Measurements from ENCODE around the gene FUOM. TPM values are rescaled to one million over a fixed set of nuclear protein-coding genes. Genes with fewer than 3 reads are reported as not detected.

The FUOM gene
- polyA plus RNA-seq, 1 of the 3 experiments (the other 2 are of a cell fraction) = 32.5 TPM

- Histone ChIP-seq H3K4me1 (ENCODE audit: control insufficient read depth in 1 of 2, insufficient read depth in 2 of 2, low read depth in 1 of 2, low read length in 1 of 2) (peaks cover 0 to 9% of the 10 kb centered on the region in 2 experiments; a peak in 1 of 4 replicates), H3K27ac (ENCODE audit: low read depth in 2 of 2, low read length in 1 of 2) (no peak overlapping the region), H3K36me3 (replicated peaks in 1 of 2; ENCODE audit: control insufficient read depth in 1 of 2, insufficient read depth in 2 of 2, low read length in 1 of 2) (peaks cover 0 to 17% of the 10 kb centered on the region in 2 experiments), H2AFZ (ENCODE audit: low read depth) (no peak overlapping the region), H3K9me3 (no peaks in the 10 kb centered on the region), H3K9ac (no peak overlapping the region), H3K4me3 (ENCODE audit: low read depth in 2 of 2, low read length in 1 of 2) (no peak overlapping the region), H3F3A (replicated peaks; ENCODE audit: insufficient read depth) (peaks cover 7% of the 10 kb centered on the region), H3K79me2 (ENCODE audit: insufficient read depth) (no peaks in the 10 kb centered on the region), H3K9me2 (no peaks in the 10 kb centered on the region), H3K4me2 (no peak overlapping the region), H3K27me3 (ENCODE audit: insufficient read depth) (no peaks in the 10 kb centered on the region), H4K20me1 (ENCODE audit: insufficient read depth) (no peaks in the 10 kb centered on the region)
- ChIA-PET POLR2A (interaction anchor here (1.2 kb wide), 1 partner anchor 8 kb away, joined by 3 read pairs; no protein-coding TSS in a partner anchor), CTCF (interaction anchor here (1.9 to 3.6 kb wide), 2 partner anchors 8 to 9 kb away, joined by 7 to 15 read pairs; no protein-coding TSS in a partner anchor)
- DNase-seq = no peak
- WGBS (ENCODE audit: low lambda C conversion rate) = 80% methylated on average over 9 of the region's 9 CpGs
- no peak for TF ChIP-seq FOXJ3 (CRISPR knock-in tag; IDR thresholded peaks at IDR 0.05)
- TF ChIP-seq TCF12 (IDR thresholded peaks at IDR 0.05) = no peak
- no peak for TF ChIP-seq CHD2 (IDR thresholded peaks at IDR 0.05; ENCODE audit: low read length, partially characterized antibody)
- TF ChIP-seq SIN3A (IDR thresholded peaks at IDR 0.05; ENCODE audit: borderline replicate concordance, low read depth, low read length) = no peak
- no peak for TF ChIP-seq TAF1 (IDR thresholded peaks at IDR 0.05; ENCODE audit: borderline replicate concordance, low read depth, low read length)
- TF ChIP-seq FOXM1 (IDR thresholded peaks at IDR 0.05; ENCODE audit: low read depth) = no peak
- TF ChIP-seq MXI1 (IDR thresholded peaks at IDR 0.05; ENCODE audit: low read depth, low read length) = no peak
- TF ChIP-seq POLR2AphosphoS5 (IDR thresholded peaks at IDR 0.05; ENCODE audit: low read depth, low read length) = no peak
- TF ChIP-seq EP300 (IDR thresholded peaks at IDR 0.05; ENCODE audit: borderline replicate concordance in 1 of 2, low read depth in 1 of 2, low read length in 1 of 2) = no peak
- TF ChIP-seq CTCF (IDR thresholded peaks at IDR 0.05) = no peak
- no peak for TF ChIP-seq SMC3 (IDR thresholded peaks at IDR 0.05; ENCODE audit: low read depth, low read length)
- no peak for TF ChIP-seq ELF1 (IDR thresholded peaks at IDR 0.05)
- TF ChIP-seq GABPA (IDR thresholded peaks at IDR 0.05; ENCODE audit: low read depth) = no peak
- no peak for TF ChIP-seq RCOR1 (IDR thresholded peaks at IDR 0.05; ENCODE audit: low read length)
- TF ChIP-seq MAX (IDR thresholded peaks at IDR 0.05; ENCODE audit: low read depth) = no peak
Observed at GRCh38 chr10:133316266-133316665, 41.6 kb downstream of the FUOM start.

GRCh38 chr10:133315847-133316246 lies 42.0 kb downstream of the FUOM start:
- Histone ChIP-seq H3K4me1 (ENCODE audit: control insufficient read depth in 1 of 2, insufficient read depth in 2 of 2, low read depth in 1 of 2, low read length in 1 of 2) (peaks cover 0 to 9% of the 10 kb centered on the region in 2 experiments; a peak in 1 of 4 replicates), H3K4me2 (no peak overlapping the region), H3K4me3 (ENCODE audit: low read depth in 2 of 2, low read length in 1 of 2) (no peak overlapping the region), H3K36me3 (replicated peaks in 1 of 2; ENCODE audit: control insufficient read depth in 1 of 2, insufficient read depth in 2 of 2, low read length in 1 of 2) (peaks cover 3 to 17% of the 10 kb centered on the region in 2 experiments), H3K27me3 (ENCODE audit: insufficient read depth) (no peaks in the 10 kb centered on the region), H4K20me1 (ENCODE audit: insufficient read depth) (no peaks in the 10 kb centered on the region), H3K79me2 (ENCODE audit: insufficient read depth) (no peaks in the 10 kb centered on the region), H2AFZ (ENCODE audit: low read depth) (no peak overlapping the region), H3K9me2 (no peaks in the 10 kb centered on the region), H3K9me3 (no peaks in the 10 kb centered on the region), H3K9ac (no peak overlapping the region), H3F3A (replicated peaks; ENCODE audit: insufficient read depth) (peaks cover 11% of the 10 kb centered on the region), H3K27ac (ENCODE audit: low read depth in 2 of 2, low read length in 1 of 2) (no peak overlapping the region)
- no peak for DNase-seq
- POLR2A ChIA-PET = interaction anchor here (1.2 kb wide), 1 partner anchor 8 kb away, joined by 3 read pairs; no protein-coding TSS in a partner anchor
- no peak for TF ChIP-seq USF1 (IDR thresholded peaks at IDR 0.05; ENCODE audit: borderline replicate concordance, low read depth)
- TF ChIP-seq RFX5 (IDR thresholded peaks at IDR 0.05; ENCODE audit: low read length) = 0 out of 2 replicates have a peak, but pooled peaks have one; percentile 67
- CTCF ChIA-PET = interaction anchor here (1.9 to 3.6 kb wide), 3 partner anchors 8 to 14 kb away, joined by 7 to 15 read pairs (median 12); no protein-coding TSS in a partner anchor
- WGBS (ENCODE audit: low lambda C conversion rate) = 89% methylated on average over 5 of the region's 5 CpGs

All from SK-N-SH (cell line).